Mesenchymal stem cell (in vitro differentiated cells and primary cell): Measurements from ENCODE around the gene UGT1A4.

Experiments
- DNase-seq: peaks from one replicate; pipeline ENCODE4 v3.0.0-alpha.2; 2013
- H2AFZ ChIP-seq: one replicate; pipeline ENCODE4 v1.6.1; 2013; ENCODE audit warnings: low read depth, mild to moderate bottlenecking, control low read depth, inconsistent platforms, low read length, moderate library complexity
- H2AK5ac ChIP-seq: 2 replicates; pipeline ENCODE4 v1.6.1; 2013; ENCODE audit warnings: low read length, moderate library complexity, mild to moderate bottlenecking, inconsistent platforms; ENCODE audit not compliant: severe bottlenecking
- H2BK120ac ChIP-seq: one replicate; pipeline ENCODE4 v1.6.1; 2013; ENCODE audit warnings: low read depth, mild to moderate bottlenecking, inconsistent platforms, low read length, moderate library complexity
- H2BK12ac ChIP-seq, 2 experiments: one replicate each; pipeline ENCODE4 v1.6.1; 2013; ENCODE audit warnings: inconsistent platforms in 2 of 2, low read length in 2 of 2, mild to moderate bottlenecking in 2 of 2, moderate library complexity in 2 of 2, control low read depth in 1 of 2
- H2BK15ac ChIP-seq: one replicate; pipeline ENCODE4 v1.6.1; 2013; ENCODE audit warnings: mild to moderate bottlenecking, low read depth, inconsistent platforms; ENCODE audit not compliant: poor library complexity, severe bottlenecking
- H2BK5ac ChIP-seq: 2 replicates; pipeline ENCODE4 v1.6.1; 2013; ENCODE audit warnings: low read depth, mild to moderate bottlenecking, low read length, control low read depth, inconsistent platforms; ENCODE audit not compliant: poor library complexity, severe bottlenecking
- H3K14ac ChIP-seq, 2 experiments: one replicate each; pipeline ENCODE4 v1.6.1; 2013; ENCODE audit warnings: inconsistent platforms in 2 of 2, low read length in 2 of 2, control low read depth in 1 of 2, mild to moderate bottlenecking in 1 of 2, moderate library complexity in 1 of 2
- H3K18ac ChIP-seq, 2 experiments: one replicate each; pipeline ENCODE4 v1.6.1; 2013; ENCODE audit warnings: inconsistent platforms in 2 of 2, low read length in 2 of 2, control low read depth in 1 of 2, low read depth in 1 of 2, mild to moderate bottlenecking in 1 of 2
- H3K23ac ChIP-seq, 2 experiments: one replicate each; pipeline ENCODE4 v1.6.1; 2013; ENCODE audit warnings: inconsistent platforms in 2 of 2, low read length in 2 of 2, mild to moderate bottlenecking in 2 of 2, moderate library complexity in 2 of 2, control low read depth in 1 of 2
- H3K27ac ChIP-seq: 2 replicates; pipeline ENCODE4 v1.5.1; 2013; ENCODE audit warnings: mild to moderate bottlenecking, moderate library complexity, low read length, control low read depth, inconsistent platforms; ENCODE audit not compliant: poor library complexity, severe bottlenecking
- H3K27me3 ChIP-seq, 2 experiments: 2 replicates each; pipeline versions ENCODE4 v1.6.1 to v1.7.0; 2013; ENCODE audit warnings: low read length in 2 of 2, mild to moderate bottlenecking in 2 of 2, moderate library complexity in 2 of 2, control low read depth in 1 of 2, inconsistent platforms in 1 of 2; ENCODE audit not compliant: control insufficient read depth in 1 of 2, insufficient read depth in 1 of 2
- H3K36me3 ChIP-seq, 2 experiments: 2 replicates each; pipeline versions ENCODE4 v1.6.1 to v1.7.0; 2013; ENCODE audit warnings: low read length in 2 of 2, control low read depth in 1 of 2, inconsistent platforms in 1 of 2, low read depth in 1 of 2, mild to moderate bottlenecking in 1 of 2; ENCODE audit not compliant: insufficient read depth in 2 of 2, control insufficient read depth in 1 of 2
- H3K4ac ChIP-seq, 2 experiments: one replicate each; pipeline ENCODE4 v1.6.1; 2013; ENCODE audit warnings: inconsistent platforms in 2 of 2, low read length in 2 of 2, mild to moderate bottlenecking in 2 of 2, moderate library complexity in 2 of 2, control low read depth in 1 of 2, low read depth in 1 of 2
- H3K4me1 ChIP-seq: 2 replicates; pipeline ENCODE4 v1.6.1; 2013; ENCODE audit warnings: low read depth, low read length, control low read depth; ENCODE audit not compliant: control insufficient read depth, insufficient read depth
- H3K4me2 ChIP-seq: 2 replicates; pipeline ENCODE4 v1.6.1; 2013; ENCODE audit warnings: low read length, mild to moderate bottlenecking, inconsistent platforms; ENCODE audit not compliant: poor library complexity, severe bottlenecking
- H3K4me3 ChIP-seq, 2 experiments: 2 replicates each; pipeline versions ENCODE4 v1.5.1 to v1.7.0; 2013; ENCODE audit warnings: low read length in 2 of 2, mild to moderate bottlenecking in 2 of 2, control low read depth in 1 of 2, low read depth in 1 of 2; ENCODE audit not compliant: insufficient read depth in 1 of 2
- H3K79me1 ChIP-seq: replicated peaks from 2 replicates; pipeline ENCODE4 v1.6.1; 2013; ENCODE audit warnings: mild to moderate bottlenecking, control low read depth, low read length, inconsistent platforms; ENCODE audit not compliant: poor library complexity, severe bottlenecking
- H3K9ac ChIP-seq: 2 replicates; pipeline ENCODE4 v1.7.0; 2013; ENCODE audit warnings: mild to moderate bottlenecking, low read length, moderate library complexity
- H3K9me3 ChIP-seq: 2 replicates; pipeline ENCODE4 v1.7.0; 2013; ENCODE audit warnings: mild to moderate bottlenecking, low read length; ENCODE audit not compliant: control insufficient read depth
- H4K8ac ChIP-seq: one replicate; pipeline ENCODE4 v1.6.1; 2013; ENCODE audit warnings: inconsistent platforms, mild to moderate bottlenecking, low read length, moderate library complexity
- H4K91ac ChIP-seq: one replicate; pipeline ENCODE4 v1.6.1; 2013; ENCODE audit warnings: mild to moderate bottlenecking, low read length, inconsistent platforms
- WGBS: methylation state at CpG from one replicate; pipeline ENCODE4 v1.1.7; 2013; ENCODE audit warnings: mixed read lengths; 5-methylcytosine and 5-hydroxymethylcytosine counted together

The UGT1A4 gene

DNA sequence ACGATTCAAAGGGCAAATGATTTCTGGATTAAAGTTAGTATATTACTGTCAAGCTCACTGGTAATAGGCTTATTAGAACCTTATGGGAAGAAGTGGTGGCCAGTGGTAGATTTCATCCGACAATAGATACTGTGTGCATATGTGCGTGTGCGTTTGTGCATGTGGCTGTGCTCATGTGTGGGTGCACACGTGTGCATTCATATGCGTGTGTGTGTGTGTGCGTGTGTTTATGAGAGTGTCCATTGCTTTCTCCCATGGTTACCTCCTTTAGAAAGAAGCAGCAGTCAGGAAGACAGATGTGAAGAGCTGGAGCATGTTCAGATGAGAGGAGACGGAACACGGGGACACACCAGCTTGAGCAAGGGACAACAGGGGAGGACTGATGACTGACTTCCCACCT lies 50.7 kb downstream of the UGT1A4 start:
- H3K4ac ChIP-seq: no peak overlapping the region
- no peak overlapping the region for H3K4me3 ChIP-seq
- no peak overlapping the region for H2BK5ac ChIP-seq
- peaks cover 9 to 18% of the 10 kb centered on the region in 2 experiments for H3K27me3 ChIP-seq
- H3K23ac ChIP-seq: no peak overlapping the region
- no peak overlapping the region for H4K8ac ChIP-seq
- no peaks in the 10 kb centered on the region for H3K36me3 ChIP-seq
- no peak overlapping the region for H3K18ac ChIP-seq
- WGBS: 86% methylated on average over 9 of the region's 9 CpGs
- H2BK15ac ChIP-seq: no peak overlapping the region
- H3K79me1 ChIP-seq: no peaks in the 10 kb centered on the region
- H4K91ac ChIP-seq: no peak overlapping the region
- H3K4me2 ChIP-seq: no peak overlapping the region
- H2BK120ac ChIP-seq: no peak overlapping the region
- H2AFZ ChIP-seq: no peak overlapping the region
- H3K9ac ChIP-seq: no peak overlapping the region
- no peaks in the 10 kb centered on the region for H3K9me3 ChIP-seq
- H2AK5ac ChIP-seq: no peak overlapping the region
- DNase-seq: no peak
- peaks cover 2% of the 10 kb centered on the region for H3K4me1 ChIP-seq
- H3K14ac ChIP-seq: no peak overlapping the region
- no peak overlapping the region for H3K27ac ChIP-seq
- H2BK12ac ChIP-seq: no peak overlapping the region

GRCh38 chr2:233772153-233772552 lies 53.6 kb downstream of the UGT1A4 start:
- Histone ChIP-seq H3K4me1 (no peaks in the 10 kb centered on the region), H4K8ac (no peak overlapping the region), H2BK15ac (no peak overlapping the region), H2BK12ac (no peak overlapping the region), H3K18ac (no peak overlapping the region), H3K14ac (no peak overlapping the region), H3K4ac (no peak overlapping the region), H3K79me1 (no peaks in the 10 kb centered on the region), H3K23ac (no peak overlapping the region), H3K4me2 (no peak overlapping the region), H3K4me3 (no peak overlapping the region), H3K27me3 (peaks cover 9 to 10% of the 10 kb centered on the region in 2 experiments), H3K36me3 (no peaks in the 10 kb centered on the region), H3K9ac (no peak overlapping the region), H2AFZ (no peak overlapping the region), H4K91ac (no peak overlapping the region), H2AK5ac (no peak overlapping the region), H3K9me3 (peaks cover 2% of the 10 kb centered on the region), H3K27ac (no peak overlapping the region), H2BK120ac (no peak overlapping the region), H2BK5ac (no peak overlapping the region)
- DNase-seq: no peak
- 85% methylated on average over 16 of the region's 16 CpGs for whole genome bisulfite sequencing

DNA sequence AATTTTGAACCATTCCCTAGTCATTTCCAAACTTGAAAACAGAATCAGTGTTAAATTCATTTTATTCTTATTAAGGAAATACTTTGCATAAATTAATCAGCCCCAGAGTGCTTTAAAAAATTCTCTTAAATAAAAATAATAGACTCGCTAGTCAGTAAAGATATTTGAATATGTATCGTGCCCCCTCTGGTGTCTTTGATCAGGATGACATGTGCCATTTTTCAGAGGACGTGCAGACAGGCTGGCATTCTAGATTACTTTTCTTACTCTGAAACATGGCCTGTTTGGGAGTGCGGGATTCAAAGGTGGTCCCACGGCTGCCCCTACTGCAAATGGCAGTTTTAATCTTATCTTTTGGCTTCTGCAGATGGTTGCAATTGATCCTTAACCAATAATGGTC lies 54.0 kb downstream of the UGT1A4 start:
- H3K4me3 ChIP-seq: no peak overlapping the region
- no peak overlapping the region for H3K4ac ChIP-seq
- peaks cover 9 to 10% of the 10 kb centered on the region in 2 experiments for H3K27me3 ChIP-seq
- H3K14ac ChIP-seq: no peak overlapping the region
- no peak overlapping the region for H3K4me2 ChIP-seq
- H3K9ac ChIP-seq: no peak overlapping the region
- H2BK5ac ChIP-seq: no peak overlapping the region
- H3K23ac ChIP-seq: no peak overlapping the region
- no peak overlapping the region for H2AFZ ChIP-seq
- H4K8ac ChIP-seq: no peak overlapping the region
- peaks cover 3% of the 10 kb centered on the region for H3K9me3 ChIP-seq
- H4K91ac ChIP-seq: no peak overlapping the region
- no peak overlapping the region for H3K27ac ChIP-seq
- H3K4me1 ChIP-seq: no peaks in the 10 kb centered on the region
- 85% methylated on average over 5 of the region's 5 CpGs for WGBS
- H2BK15ac ChIP-seq: no peak overlapping the region
- no peak overlapping the region for H2AK5ac ChIP-seq
- H3K36me3 ChIP-seq: no peaks in the 10 kb centered on the region
- H3K79me1 ChIP-seq: no peaks in the 10 kb centered on the region
- H2BK12ac ChIP-seq: no peak overlapping the region
- H3K18ac ChIP-seq: no peak overlapping the region
- no peak for DNase-seq
- no peak overlapping the region for H2BK120ac ChIP-seq

DNA sequence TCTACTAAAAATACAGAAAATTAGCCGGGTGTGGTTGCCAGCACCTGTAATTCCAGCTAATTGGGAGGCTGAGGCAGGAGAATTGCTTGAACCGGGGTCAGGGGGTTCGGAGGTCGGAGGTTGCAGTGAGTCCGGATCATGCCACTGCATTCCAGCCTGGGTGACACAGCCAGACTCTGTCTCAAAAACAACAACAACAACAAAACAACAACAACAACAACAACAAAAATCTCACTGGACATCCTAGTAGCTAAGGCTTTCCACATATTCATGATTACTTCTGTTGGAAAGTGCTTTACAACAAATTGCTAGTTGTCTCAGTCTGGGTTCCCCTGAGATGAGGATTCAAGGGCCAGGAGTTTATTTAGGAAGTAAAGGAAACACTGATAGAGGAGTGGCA lies 55.3 kb downstream of the UGT1A4 start:
- H3K23ac ChIP-seq: no peak overlapping the region
- no peak overlapping the region for H3K18ac ChIP-seq
- 60% methylated on average over 5 of the region's 5 CpGs for WGBS
- H3K27ac ChIP-seq: no peak overlapping the region
- no peak overlapping the region for H2BK120ac ChIP-seq
- H3K4me1 ChIP-seq: no peaks in the 10 kb centered on the region
- DNase-seq: no peak
- no peak overlapping the region for H2AK5ac ChIP-seq
- no peak overlapping the region for H2AFZ ChIP-seq
- H2BK12ac ChIP-seq: no peak overlapping the region
- no peak overlapping the region for H2BK5ac ChIP-seq
- H2BK15ac ChIP-seq: no peak overlapping the region
- H4K91ac ChIP-seq: no peak overlapping the region
- no peak overlapping the region for H3K4me3 ChIP-seq
- H3K14ac ChIP-seq: no peak overlapping the region
- H3K36me3 ChIP-seq: no peaks in the 10 kb centered on the region
- peaks cover 3% of the 10 kb centered on the region for H3K9me3 ChIP-seq
- no peak overlapping the region for H3K4me2 ChIP-seq
- H3K27me3 ChIP-seq: peaks cover 4 to 12% of the 10 kb centered on the region in 2 experiments
- H4K8ac ChIP-seq: no peak overlapping the region
- no peak overlapping the region for H3K4ac ChIP-seq
- no peak overlapping the region for H3K9ac ChIP-seq
- no peaks in the 10 kb centered on the region for H3K79me1 ChIP-seq
